Skin epidermis (tissue), 12 donors: ENCODE data around the gene TAS1R2.

Source experiments
- H3K27ac ChIP-seq, 21 experiments: fragments of 200-600 bp; sonication (generic) in 11 of 21; one replicate each; pipeline ENCODE4 v1.5.0; 2020; ENCODE audit warnings: mild to moderate bottlenecking in 3 of 21, inconsistent platforms in 2 of 21, moderate library complexity in 2 of 21
- H3K4me3 ChIP-seq, 7 experiments: fragments of 200-600 bp; sonication (generic) in 2 of 7; one replicate each; pipeline ENCODE4 v1.5.0; 2020; ENCODE audit warnings: inconsistent platforms in 2 of 7, mild to moderate bottlenecking in 2 of 7, moderate library complexity in 1 of 7

TAS1R2 gene

GRCh38 chr1:18807334-18808063 lies 52.0 kb downstream of the TAS1R2 start:
- H3K4me3 ChIP-seq, result no peak overlapping the region

GRCh38 chr1:18805925-18806849 lies 53.3 kb downstream of the TAS1R2 start:
- H3K4me3 ChIP-seq, result no peak overlapping the region
- no peak overlapping the region for H3K27ac ChIP-seq

More at GRCh38 chr1:18807334-18808063, 52.0 kb downstream of the TAS1R2 start:
- H3K27ac ChIP-seq, result no peak overlapping the region

- no peak overlapping the region for H3K27ac ChIP-seq
- no peak overlapping the region for H3K4me3 ChIP-seq
Measured at GRCh38 chr1:18805150-18805879, 54.1 kb downstream of the TAS1R2 start.

GRCh38 chr1:18803851-18804250 lies 55.6 kb downstream of the TAS1R2 start:
- H3K27ac ChIP-seq, result no peak overlapping the region

GRCh38 chr1:18803151-18803791 lies 56.2 kb downstream of the TAS1R2 start:
- H3K27ac ChIP-seq, result no peak overlapping the region
- H3K4me3 ChIP-seq, result no peak overlapping the region

More at GRCh38 chr1:18803851-18804250, 55.6 kb downstream of the TAS1R2 start:
- no peak overlapping the region for H3K4me3 ChIP-seq

- Histone ChIP-seq H3K4me3 (no peak overlapping the region), H3K27ac (no peak overlapping the region)
Measured at GRCh38 chr1:18802231-18802630, 57.2 kb downstream of the TAS1R2 start.

- Histone ChIP-seq H3K27ac (no peak overlapping the region), H3K4me3 (no peak overlapping the region)
Measured at GRCh38 chr1:18800258-18800657, 59.2 kb downstream of the TAS1R2 start.

GRCh38 chr1:18799454-18799853 lies 60.0 kb downstream of the TAS1R2 start:
- H3K27ac ChIP-seq, result no peak overlapping the region
- H3K4me3 ChIP-seq, result no peak overlapping the region

- Histone ChIP-seq H3K27ac (no peak overlapping the region), H3K4me3 (no peak overlapping the region)
Measured at GRCh38 chr1:18798946-18799345, 60.5 kb downstream of the TAS1R2 start.

- Histone ChIP-seq H3K27ac (no peak overlapping the region), H3K4me3 (no peak overlapping the region)
Measured at GRCh38 chr1:18798533-18798932, 60.9 kb downstream of the TAS1R2 start.

- Histone ChIP-seq H3K27ac (no peak overlapping the region), H3K4me3 (no peak overlapping the region)
Measured at GRCh38 chr1:18796950-18797349, 62.5 kb downstream of the TAS1R2 start.

GRCh38 chr1:18795002-18795689 lies 64.3 kb downstream of the TAS1R2 start:
- no peak overlapping the region for H3K4me3 ChIP-seq
- H3K27ac ChIP-seq, result no peak overlapping the region

- Histone ChIP-seq H3K4me3 (no peak overlapping the region), H3K27ac (no peak overlapping the region)
Measured at GRCh38 chr1:18794561-18794960, 64.9 kb downstream of the TAS1R2 start.

GRCh38 chr1:18794051-18794450 lies 65.4 kb downstream of the TAS1R2 start:
- Histone ChIP-seq H3K4me3 (no peak overlapping the region), H3K27ac (no peak overlapping the region)

GRCh38 chr1:18793164-18793563 lies 66.3 kb downstream of the TAS1R2 start:
- H3K27ac ChIP-seq, result no peak overlapping the region
- H3K4me3 ChIP-seq, result no peak overlapping the region

- Histone ChIP-seq H3K4me3 (no peak overlapping the region), H3K27ac (no peak overlapping the region)
Measured at GRCh38 chr1:18792747-18793146, 66.7 kb downstream of the TAS1R2 start.
